AML-193 (cell line): Measurements from ENCODE around the gene RERG.
"Not testable (repeated sequence)": the region's sequence is repeated elsewhere in the genome, so short reads cannot be mapped to it uniquely, and the experiment has no call there.

ENCODE experiments used
- DNase-seq, 2 experiments: peaks; one replicate each; lab custom pipeline; 2025; lab: John Stamatoyannopoulos, UW

Gene RERG

DNA sequence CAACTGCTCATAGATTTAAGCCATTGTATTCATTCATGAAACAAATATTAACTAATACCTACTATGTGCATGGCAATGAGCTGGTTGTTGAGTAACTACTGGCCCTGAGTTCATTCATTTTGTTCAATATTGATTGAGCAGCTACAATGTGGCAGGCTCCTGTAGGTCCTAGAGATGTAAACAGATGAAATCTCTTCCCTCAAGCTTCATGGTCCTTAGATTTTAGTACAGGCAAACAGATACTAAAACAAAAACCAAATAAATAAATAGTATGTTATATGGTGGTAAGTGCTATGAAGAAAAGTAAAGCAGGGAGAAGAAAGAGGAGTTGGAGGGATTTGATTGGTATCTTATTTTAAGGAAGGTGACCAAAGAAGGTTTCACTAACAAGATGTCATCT lies 77.8 kb downstream of the RERG start:
- no peak for DNase-seq

DNA sequence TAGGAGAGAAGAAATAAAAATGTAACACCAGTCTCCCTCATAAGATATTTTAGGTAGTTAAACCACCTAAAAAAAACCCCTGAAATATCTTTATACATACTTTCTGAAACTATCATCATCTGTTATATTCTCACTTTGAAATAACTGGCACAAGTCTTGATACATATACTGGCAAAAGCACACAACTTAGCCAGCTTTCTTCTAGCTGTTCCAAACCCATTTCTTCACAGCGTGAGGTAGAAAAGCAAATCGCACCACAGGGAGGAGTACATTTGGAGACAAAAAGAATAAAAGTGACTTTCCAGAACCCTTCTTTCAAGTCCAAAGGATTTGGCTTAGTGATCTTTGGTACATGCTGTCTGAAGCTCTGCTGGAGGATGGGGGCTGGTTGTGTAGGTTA lies 78.5 kb downstream of the RERG start:
- DNase-seq, result no peak

DNA sequence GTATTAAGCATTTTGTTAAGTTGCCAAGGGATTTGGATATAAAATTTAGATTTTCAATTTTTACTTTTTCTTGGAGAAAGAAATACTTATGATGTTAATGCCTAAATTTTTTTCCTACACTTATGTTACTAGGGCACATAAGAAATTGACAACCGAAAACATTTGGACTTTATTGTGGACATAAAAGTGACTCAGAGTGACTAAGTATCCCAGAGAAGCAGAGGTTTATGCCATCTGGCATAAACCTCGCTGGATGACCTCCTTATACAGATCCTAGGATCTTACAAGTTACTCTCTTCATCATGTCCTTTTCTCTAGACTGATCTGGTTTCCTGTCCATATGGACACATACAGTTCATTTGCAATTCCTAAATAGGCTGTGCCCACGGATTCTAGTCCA lies 89.8 kb downstream of the RERG start:
- no peak for DNase-seq

DNA sequence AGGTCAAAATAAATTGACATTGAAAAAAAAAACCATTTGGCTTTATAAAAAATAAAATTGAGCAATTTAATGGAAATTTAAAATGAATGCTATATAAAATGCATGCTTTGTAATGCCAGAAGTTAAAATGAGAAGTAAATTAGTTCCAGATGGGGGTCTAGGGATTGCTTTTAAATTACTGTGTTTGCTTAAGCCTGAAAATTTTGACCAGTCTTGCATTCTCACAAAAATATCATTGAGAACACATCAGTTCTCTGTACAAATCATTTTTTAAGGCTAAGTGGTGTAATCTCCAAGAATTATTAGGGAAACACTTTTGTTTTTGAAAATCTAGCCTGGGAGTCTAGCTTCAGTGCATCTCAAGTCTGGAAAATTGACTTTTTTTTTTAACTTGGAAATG lies 90.7 kb downstream of the RERG start:
- no peak for DNase-seq

DNA sequence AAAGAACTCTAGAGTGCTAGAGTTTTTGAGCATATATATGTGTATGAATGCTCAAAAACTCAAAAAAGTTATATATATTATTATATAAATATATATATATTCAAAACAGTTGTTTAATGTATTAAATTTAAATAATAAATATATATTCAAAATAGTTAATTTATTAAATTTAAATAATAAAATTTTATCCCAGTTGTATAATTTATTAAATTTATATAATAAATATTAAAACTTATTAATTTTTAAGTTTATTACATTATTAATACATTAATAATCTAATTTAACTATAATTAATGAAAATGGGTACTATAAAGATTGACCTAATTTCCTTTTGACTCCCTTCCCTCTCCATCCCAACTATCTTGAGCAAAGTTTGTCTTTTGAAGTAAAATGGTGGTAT lies 97.8 kb downstream of the RERG start:
- DNase-seq, result no peak

DNA sequence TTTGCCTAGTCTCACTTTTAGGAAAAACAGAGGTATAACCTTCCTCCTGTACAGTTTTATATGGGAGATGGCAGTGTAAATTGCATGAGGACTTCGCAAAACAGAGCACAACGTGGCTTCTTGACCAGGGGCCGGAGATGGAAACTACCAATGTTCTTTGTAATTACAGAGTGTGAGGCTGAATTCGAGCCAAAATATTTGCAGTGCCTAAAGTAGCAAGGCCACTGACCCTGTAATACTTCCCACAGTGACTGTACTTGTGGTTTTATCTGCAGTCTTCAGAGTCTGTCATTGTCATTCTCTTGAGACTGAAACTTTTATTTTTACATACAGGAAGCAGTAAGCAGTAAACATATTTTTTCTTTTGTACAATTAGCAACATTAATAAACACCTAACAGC lies 98.9 kb downstream of the RERG start:
- no peak for DNase-seq

DNA sequence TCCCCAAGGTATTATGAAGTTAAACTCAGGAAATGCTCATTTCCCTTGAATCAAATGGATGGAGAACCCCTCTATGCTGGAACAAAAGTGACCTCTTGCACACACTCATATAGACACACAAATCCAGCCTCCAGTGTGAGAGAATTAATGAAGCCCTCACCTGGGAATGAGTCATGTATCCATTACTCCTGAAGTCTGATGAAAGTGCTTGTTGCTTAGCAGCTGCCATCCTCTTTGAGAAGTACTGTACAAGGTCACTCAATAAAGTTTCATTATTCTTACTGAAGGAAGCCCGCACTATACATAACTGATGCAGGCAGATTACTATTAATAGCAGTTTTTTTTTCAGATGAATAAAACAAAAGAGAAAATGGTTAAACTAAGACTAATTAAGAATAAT lies 102.3 kb downstream of the RERG start:
- no peak for DNase-seq

DNA sequence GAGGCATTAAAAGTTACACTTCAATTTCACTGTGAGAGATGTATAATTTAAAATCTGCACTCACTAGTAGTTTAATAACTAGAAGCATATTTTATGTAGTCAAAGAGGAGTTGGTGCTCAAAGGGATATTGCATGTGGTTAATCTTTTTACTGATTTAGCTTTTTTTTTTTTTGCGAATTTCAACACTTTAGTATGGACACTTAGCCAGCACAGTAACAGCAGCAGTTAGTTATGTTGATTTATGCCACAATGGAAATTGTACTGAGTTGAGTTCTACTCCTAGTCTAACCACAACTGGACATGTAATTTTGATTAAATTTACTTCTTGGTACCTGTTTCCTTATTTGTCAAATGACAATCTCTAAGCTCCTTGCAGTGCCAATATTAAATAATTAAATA lies 104.2 kb downstream of the RERG start:
- DNase-seq, result no peak

DNA sequence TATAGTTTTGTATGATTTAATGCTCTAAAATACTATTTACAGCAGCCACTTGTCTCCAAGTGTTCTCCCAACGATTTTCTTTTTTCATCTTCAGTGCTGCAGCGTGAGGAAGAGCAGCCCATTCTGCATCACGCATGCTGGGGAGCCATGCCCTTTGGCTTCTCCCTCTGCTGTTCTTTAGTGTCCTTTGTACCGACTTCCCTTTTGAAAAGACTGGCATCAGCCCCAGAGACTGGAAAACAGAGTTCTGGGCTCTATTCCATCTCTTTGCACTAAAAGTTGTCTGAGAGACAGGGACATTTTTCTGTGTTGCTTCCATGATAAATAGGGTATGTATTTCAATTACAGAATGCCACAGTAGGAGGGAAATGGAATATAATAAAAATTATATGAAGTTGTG lies 105.1 kb downstream of the RERG start:
- no peak for DNase-seq

DNA sequence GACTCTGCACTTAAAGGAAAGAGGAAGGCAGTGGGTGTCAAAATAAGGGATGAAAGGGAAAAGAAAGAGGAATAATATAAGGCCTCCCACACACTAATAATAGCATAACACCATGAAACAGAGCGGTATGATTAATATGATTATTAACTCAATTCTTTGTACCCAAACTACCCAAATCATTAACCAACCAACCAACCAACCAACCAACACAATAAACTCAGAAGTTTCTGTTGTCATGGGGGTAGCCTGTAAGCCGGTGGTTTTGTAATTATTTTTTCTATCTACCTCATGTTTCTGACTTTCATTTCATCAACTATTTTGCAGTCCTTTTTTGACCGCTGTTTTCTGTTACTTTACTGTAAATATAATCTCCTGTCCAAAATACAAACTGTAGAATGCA lies 105.8 kb downstream of the RERG start:
- no peak for DNase-seq

DNA sequence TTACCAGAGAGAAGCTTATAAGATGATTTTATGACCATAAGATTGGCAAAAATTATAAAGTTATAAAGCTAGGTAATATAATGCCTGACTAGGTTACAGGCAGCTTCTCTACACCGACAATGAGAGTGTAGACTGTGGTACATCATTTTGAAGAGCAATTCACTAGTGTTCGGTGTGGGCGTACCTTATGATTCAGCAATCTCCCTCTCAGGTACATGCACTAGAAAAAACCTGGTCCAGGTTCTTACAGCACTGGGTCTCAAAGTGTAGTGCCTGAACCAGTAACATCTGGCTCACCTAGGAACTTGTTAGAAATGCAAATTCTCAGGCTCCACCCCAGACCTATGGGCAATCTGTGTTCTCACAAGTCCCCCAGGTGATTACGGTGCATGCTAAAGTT lies 106.7 kb downstream of the RERG start:
- DNase-seq, result no peak

DNA sequence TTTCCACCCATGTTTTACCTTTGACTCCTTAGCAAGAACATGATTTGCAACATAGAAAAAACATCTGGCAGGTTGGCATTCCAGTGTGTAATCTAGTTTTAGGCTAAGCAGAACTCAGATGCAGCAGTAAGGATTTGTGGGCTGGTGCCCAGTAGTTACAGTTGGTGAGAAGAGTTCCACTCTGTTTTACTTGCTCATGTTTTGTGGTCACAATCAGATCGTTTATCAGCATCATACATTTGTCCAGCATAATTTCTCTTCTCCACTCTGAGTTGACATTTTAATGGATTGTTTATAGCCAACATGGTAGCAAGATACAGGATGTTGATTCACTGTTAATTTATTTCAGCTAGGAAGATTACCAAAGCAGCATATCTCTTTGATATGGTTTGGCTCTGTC lies 128.4 kb downstream of the RERG start:
- DNase-seq, result no peak

DNA sequence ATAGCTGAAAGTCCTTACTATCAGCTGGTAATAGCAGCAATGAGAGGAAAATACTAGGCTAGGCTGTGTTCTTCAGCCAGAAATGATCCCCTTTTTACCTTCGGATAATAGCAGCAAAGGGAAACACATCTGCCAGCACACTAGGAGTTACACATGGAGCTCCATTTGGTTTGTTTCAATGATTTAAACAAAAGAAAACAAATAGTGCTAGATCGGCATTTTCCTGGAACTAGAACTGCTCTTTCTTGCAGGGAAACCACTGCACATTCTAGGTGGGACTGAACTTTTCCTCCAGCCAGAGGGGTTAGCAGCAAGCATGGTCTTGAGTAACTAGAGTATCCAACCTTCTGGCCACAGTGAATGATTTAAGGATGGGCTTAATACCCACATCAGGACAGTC lies 130.8 kb downstream of the RERG start:
- DNase-seq, result no peak

DNA sequence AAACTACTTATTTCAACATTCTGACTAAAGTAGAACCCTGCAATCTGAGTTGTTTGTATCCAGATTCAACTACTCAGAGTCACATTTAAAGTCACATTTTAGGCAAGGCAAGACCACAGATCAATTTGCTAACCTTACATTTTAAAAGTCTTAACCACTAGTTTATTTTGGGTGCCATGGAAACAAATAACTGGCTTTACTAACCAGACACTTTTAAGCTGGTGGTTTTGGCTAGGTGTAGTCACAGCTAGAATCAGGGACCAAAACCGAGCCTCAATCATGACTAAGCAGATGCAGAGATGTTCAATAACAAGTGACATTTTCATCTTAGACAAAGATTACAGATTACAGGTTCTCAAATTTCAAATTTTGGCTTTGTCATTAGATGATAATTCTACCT lies 133.1 kb downstream of the RERG start:
- DNase-seq, result no peak

DNA sequence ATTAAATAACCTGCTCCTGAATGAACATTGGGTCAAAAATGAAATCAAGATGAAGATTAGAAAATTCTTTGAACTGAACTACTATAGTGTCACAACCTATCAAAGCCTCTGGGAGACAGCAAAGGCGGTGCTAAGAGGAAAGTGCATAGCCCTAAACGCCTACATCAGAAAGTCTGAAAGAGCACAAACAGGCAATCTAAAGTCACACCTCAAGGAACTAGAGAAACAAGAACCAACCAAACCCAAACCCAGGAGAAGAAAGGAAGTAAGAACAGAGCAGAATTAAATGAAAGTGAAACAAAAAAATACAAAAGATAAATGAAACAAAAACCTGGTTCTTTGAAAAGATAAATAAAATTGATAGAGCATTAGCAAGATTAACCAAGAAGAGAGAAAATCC lies 143.5 kb downstream of the RERG start:
- not testable (repeated sequence) for DNase-seq

DNA sequence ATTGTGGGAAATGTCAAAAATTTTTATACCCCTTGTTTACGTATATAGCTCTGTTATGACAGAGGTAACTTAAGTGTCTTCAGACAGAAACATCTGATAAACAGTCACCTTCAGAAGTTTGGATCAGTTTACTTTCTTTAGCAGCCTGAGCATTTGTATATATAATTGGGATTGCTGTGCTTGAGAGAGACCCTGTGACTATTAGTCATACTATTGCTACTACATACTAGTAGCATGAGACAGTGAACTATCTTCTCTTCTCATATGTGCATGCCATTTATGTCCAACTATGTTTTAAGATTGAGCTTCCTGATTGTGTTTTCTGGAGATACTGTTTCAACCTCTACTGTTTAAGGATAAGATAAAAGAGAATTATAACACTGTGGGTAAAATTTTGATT lies 146.9 kb downstream of the RERG start:
- no peak for DNase-seq

DNA sequence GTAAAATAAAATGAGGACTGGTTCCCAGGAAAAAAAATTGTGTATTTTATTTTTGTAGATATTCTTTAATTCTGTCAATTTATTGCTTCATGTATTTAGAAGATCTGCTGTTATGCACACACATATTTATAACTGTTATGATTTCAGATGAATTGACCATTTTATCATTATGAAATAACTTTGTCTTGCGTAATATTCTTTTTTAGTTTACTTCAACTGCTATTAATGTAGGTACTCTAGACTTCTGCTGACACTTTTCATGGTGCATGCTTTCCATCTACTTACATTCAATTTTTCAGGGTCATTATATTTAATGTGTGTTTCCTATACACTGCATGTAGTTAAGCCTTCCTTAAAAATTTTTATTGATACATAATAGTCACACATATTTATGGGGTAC lies 162.1 kb downstream of the RERG start:
- no peak for DNase-seq
